DMS53 treated with DMSO at 0.1 percent for 48 hours (cell line): ENCODE data around the gene ARL15.
A peak's percentile ranks its signal among the peaks of the same experiment; 100 is the strongest.

Experiments
- DNase-seq: peaks from one replicate; lab custom pipeline; 2025; ENCODE audit not compliant: unreplicated experiment; lab: John Stamatoyannopoulos, UW

ARL15 gene

DNA sequence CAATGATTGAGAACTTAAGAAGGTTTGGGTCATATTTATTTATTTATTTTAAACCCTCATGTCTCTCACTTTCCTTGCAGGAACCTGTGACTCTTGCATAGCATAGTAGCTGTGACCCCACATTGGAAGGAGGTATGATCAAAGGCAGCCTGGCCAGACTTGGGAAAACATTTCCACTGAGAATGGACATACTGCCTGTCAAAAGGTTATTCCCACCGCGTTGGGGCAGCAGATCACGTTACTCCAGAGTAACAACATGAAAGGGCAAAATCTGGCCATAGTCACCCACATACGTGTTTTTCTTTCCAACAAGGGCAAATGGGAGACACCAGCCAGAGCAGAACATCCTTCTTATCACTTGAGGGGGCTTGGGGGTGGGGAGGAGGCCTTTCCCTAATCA lies 95.7 kb downstream of the ARL15 start:
- no peak for DNase-seq

GRCh38 chr5:54212331-54212730 lies 98.0 kb downstream of the ARL15 start:
- no peak for DNase-seq

GRCh38 chr5:54211912-54212311 lies 98.5 kb downstream of the ARL15 start:
- no peak for DNase-seq

DNA sequence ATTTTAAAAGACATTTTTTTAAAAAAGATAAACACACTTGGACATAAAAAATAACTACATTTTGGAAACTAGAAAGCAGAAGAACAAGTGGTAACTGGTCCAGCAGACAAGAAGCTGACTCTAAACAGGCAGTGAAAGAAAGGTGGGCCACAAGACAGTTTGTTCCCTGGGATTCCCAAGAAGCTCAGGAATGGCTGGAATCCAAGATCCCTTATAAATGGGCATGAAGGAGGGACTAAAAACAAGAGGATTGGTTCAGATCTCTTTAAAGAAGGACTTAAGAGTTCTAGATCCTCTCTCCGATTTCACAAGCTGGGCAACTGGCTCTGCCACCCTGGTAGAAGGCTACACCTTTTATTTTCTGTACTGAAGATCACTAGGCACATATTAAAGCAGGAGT lies 102.8 kb downstream of the ARL15 start:
- no peak for DNase-seq

GRCh38 chr5:54206580-54207229 lies 103.7 kb downstream of the ARL15 start:
- DNase-seq: no peak

DNA sequence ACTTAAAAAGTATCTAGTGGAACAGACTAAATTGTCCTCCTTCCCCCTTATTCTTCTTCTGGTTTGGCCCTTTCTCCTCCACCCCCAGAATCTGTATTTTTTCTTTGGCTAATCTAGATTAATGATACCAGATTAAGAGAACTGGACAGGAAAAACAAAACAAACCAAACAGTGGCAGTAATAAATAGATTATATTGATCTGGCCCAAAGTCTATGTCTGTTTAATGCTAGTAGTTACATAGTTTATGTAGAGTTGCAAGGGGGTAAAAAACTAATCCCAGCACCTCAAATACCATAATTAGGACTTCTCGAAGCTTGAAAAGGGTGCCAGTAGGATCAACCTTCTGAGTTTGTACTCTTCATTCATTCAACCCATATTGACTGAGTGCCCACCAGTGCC lies 104.5 kb downstream of the ARL15 start:
- DNase-seq: no peak

DNA sequence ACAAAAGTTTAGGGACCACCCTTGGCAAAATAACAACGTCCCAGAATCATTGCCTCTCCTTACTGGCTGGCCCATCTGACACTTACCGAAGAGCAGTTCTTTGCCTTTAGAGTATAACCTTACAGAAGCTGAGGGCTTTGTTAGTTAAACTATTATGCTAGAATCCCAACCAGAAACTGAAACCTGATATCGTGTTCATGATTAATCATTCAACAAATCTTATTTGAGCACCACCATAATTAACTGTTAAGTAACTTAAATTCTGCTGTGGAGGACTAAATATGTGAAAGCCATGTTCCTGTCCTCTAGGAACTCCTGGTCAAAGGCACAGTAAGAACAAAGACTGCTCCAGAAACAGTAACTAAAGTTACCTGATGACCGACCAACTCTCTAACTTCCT lies 104.9 kb downstream of the ARL15 start:
- no peak for DNase-seq

GRCh38 chr5:54197018-54197417 lies 113.4 kb downstream of the ARL15 start:
- no peak for DNase-seq

GRCh38 chr5:54195701-54196100 lies 114.7 kb downstream of the ARL15 start:
- no peak for DNase-seq

- DNase-seq: no peak
Observed at GRCh38 chr5:54194318-54194717, 116.1 kb downstream of the ARL15 start.

GRCh38 chr5:54187694-54188093 lies 122.7 kb downstream of the ARL15 start:
- no peak for DNase-seq

DNA sequence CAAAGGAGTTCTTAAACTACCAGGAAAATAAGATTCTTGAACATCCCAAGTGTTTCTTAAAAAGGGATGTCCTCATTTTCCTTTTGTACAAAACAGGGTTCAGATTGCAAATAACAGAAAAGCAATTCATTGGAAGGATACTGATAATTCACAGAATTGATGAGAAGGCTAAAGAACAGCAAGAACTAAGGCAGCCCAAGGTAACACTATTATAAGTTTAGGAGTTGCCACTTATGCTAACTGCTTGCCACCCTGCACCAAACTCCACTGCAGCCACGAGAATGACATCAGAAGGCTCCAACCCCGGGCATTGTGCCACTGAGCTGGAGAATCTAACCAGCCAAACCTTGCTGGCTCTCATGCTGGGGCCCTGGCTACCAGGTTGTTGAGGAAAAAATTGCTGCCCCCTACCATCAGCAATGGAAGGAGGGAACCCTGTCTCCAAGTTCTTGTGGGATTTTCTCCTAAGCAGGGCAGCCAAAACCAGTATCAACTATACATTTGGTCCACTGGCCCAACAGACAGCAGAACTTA lies 123.4 kb downstream of the ARL15 start:
- DNase-seq: no peak

DNA sequence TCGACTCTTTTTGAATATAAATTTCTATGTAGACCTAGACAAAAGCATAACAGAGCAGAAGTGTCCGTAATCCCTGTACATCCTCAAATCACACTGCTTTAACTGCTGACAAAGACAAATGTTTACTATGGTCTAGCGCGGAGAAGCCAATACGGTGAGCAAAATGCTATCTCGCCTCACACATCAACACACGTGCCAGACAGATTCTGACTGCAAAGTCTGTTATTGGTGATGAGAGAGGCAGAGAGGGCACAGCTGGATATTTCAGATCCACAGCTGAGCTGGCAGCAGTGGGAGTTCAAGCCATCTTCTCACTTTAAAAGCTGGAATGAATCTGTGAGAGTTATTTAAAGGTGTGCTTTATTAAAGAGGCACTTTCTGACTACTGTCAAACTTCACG lies 124.3 kb downstream of the ARL15 start:
- DNase-seq: no peak

- no peak for DNase-seq
Observed at GRCh38 chr5:54184806-54185205, 125.6 kb downstream of the ARL15 start.

- DNase-seq: no peak
Observed at GRCh38 chr5:54180630-54181031, 129.7 kb downstream of the ARL15 start.

DNA sequence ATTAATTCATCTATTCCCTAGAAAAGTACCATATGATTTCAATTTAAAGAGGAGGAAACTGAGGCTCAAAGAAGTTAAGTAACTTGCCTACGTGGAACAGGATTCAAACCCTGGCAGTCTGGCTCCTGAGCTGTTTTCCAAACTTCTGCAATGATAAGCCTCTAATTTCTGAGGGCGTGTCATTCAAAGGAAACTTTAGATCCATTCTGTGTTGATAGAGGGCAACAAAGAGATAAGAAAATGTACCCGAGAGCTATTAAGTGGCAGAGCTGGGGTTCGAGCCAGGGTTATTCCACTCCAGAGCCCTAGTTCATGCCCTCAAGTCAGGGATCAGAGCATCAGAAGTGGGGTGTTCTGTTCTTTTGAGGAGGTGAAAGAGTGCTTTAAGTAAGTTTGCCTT lies 131.4 kb downstream of the ARL15 start:
- DNase-seq: no peak

DNA sequence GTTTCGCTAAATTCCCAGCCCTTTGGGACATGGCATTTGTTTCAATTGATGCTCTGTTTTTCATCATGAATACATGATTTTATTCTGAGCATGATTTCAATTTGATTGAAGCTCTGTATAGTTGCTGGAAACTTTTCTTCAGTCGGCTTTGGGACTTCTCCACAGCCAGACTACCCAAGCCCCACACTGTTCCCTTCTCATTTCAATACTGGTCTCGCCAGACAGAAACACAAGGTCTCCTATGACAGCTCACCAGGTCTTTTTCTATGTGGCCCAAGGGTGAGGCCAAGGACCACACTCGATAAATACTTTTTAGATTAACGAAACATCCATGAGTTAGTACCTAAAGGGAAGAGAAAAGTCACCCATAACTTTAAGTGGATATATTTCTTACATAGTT lies 132.2 kb downstream of the ARL15 start:
- no peak for DNase-seq

GRCh38 chr5:54177058-54177457 lies 133.3 kb downstream of the ARL15 start:
- no peak for DNase-seq

DNA sequence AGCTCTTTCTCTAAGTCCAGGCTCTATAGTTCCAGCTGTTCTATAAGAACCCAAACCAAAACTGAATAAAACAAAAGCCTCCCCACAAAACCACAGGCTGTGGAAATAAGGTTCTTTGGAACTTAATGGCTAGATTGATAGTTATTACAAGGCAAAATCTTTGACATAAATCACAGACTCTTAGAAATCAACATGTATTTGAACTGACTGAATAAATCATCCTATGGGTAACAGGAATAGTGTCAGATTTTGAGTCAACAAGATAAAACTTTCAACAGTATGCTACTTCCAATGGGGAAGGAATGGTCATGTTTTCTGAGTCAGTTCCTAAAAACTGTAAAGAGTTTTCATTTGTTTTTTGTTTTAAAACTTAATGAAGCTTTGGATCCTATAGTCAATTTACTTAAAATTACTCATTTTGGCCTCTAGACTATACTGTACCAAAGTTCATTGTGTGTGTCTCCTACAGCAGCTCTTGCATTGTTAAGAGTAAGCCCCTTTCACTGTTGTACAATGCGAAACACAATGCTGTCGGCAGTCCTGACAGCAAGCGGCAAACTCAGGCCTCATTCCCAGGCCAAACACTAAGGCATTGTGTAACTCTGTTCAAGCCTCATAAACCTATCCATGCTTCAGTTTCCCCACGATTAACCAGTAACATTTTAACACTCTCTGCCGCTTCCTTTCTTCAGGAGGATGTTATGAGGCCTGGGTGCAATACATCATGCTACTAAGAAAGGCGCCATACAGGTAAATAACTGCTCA lies 134.1 kb downstream of the ARL15 start:
- DNase-seq: no peak

DNA sequence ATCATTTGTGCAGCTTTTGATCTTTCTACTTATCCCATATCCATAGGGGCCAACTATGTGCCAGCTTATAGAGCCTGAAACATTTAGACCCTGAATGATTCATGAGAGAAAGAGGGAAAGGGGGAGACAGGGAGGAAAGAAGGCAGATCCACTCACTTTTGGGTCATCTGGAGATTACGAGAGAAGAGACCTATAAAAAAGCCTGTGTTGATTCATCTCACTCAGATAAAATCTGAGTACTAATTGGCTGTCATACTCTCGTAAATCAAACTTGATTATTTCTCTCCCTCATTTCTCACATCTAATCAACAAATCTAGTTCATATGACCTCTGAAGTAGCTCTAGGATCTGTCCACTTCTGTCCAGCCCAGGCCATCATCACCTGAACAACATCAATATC lies 137.1 kb downstream of the ARL15 start:
- DNase-seq: no peak

- peak; percentile 40 for DNase-seq
Observed at GRCh38 chr5:54171645-54172384, 138.6 kb downstream of the ARL15 start.

DNA sequence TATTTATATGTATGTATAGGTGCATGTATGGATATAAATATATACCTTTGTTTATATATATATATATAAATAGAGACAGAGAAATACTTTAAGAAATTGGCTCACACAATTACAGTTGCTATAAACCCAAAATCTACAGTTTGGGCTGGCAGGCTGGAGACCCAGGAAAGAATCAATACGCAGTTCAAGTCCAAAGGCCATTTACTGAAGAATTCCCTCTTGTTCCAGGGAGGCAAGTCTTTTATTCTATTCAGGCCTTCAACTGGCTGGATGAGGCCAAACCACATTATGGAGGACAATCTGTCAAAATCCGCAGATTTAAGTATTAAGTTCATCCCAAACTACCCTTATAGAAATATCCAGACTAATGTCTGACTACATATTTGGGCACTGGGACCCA lies 144.7 kb downstream of the ARL15 start:
- no peak for DNase-seq
